PFSK-1 (cell line): ENCODE results near the gene TIGD1.

Experiments
- FOXP2 ChIP-seq: optimal IDR thresholded peaks from 2 replicates; pipeline ENCODE3; 2011; ENCODE audit warnings: borderline replicate concordance, control low read depth, inconsistent platforms; ENCODE audit not compliant: insufficient read depth; ENCODE audit errors: extremely low read length, extremely low read depth
- POLR2AphosphoS5 ChIP-seq: IDR thresholded peaks from 2 replicates; pipeline ENCODE4 v1.6.1; 2012; ENCODE audit warnings: low read depth, mild to moderate bottlenecking, control low read depth, low read length, moderate library complexity
- SIN3A ChIP-seq: IDR thresholded peaks from 2 replicates; pipeline ENCODE4 v1.6.1; 2012; ENCODE audit warnings: mild to moderate bottlenecking, low read length, moderate library complexity, borderline replicate concordance; ENCODE audit not compliant: insufficient read depth
- TAF1 ChIP-seq: IDR thresholded peaks from 2 replicates; pipeline ENCODE4 v1.6.1; 2012; ENCODE audit warnings: low read length, control low read depth, borderline replicate concordance; ENCODE audit not compliant: insufficient read depth
- TF ChIP-seq, protein P1 (sequence below), 2 experiments: IDR thresholded peaks; 2 replicates each; pipeline versions ENCODE4 v1.6.1 to v1.8.0; 2011 to 2012; ENCODE audit warnings: low read depth in 2 of 2, low read length in 2 of 2, control low read depth in 1 of 2, inconsistent platforms in 1 of 2, mild to moderate bottlenecking in 1 of 2, moderate library complexity in 1 of 2; ENCODE audit not compliant: insufficient read depth in 1 of 2

Gene TIGD1

GRCh38 chr2:232513353-232513752, 37.0 kb downstream of the TIGD1 start:
- TF ChIP-seq POLR2AphosphoS5 (no peak), TAF1 (no peak), FOXP2 (no peak), SIN3A (no peak)
- TF ChIP-seq, protein P1, sequence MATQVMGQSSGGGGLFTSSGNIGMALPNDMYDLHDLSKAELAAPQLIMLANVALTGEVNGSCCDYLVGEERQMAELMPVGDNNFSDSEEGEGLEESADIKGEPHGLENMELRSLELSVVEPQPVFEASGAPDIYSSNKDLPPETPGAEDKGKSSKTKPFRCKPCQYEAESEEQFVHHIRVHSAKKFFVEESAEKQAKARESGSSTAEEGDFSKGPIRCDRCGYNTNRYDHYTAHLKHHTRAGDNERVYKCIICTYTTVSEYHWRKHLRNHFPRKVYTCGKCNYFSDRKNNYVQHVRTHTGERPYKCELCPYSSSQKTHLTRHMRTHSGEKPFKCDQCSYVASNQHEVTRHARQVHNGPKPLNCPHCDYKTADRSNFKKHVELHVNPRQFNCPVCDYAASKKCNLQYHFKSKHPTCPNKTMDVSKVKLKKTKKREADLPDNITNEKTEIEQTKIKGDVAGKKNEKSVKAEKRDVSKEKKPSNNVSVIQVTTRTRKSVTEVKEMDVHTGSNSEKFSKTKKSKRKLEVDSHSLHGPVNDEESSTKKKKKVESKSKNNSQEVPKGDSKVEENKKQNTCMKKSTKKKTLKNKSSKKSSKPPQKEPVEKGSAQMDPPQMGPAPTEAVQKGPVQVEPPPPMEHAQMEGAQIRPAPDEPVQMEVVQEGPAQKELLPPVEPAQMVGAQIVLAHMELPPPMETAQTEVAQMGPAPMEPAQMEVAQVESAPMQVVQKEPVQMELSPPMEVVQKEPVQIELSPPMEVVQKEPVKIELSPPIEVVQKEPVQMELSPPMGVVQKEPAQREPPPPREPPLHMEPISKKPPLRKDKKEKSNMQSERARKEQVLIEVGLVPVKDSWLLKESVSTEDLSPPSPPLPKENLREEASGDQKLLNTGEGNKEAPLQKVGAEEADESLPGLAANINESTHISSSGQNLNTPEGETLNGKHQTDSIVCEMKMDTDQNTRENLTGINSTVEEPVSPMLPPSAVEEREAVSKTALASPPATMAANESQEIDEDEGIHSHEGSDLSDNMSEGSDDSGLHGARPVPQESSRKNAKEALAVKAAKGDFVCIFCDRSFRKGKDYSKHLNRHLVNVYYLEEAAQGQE (IDR thresholded peaks at IDR 0.05; ENCODE audit: insufficient read depth in 1 of 2, low read depth in 2 of 2, low read length in 2 of 2) = no peak

DNA sequence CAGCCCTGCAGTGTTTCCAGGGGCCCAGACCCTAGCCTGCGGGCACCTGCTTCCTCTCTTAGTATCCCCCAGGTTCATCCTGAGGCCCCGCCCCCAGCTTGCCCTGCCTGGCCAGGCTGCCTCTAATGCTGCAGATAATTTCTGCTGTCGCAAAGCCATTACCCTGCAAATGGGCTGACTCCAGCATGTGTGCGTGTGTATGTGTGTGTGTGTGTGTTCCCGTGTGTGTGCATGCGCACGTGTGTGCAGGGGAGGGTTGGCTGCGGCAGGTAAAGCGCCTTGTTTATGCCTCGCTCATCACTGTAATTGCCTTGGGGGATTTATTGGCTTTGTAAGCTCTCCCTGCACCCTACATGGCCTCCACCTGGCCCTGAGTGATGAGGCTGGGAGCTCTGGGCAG, 37.8 kb downstream of the TIGD1 start:
- TF ChIP-seq POLR2AphosphoS5 = no peak
- no peak for TF ChIP-seq FOXP2
- no peak for TF ChIP-seq TAF1
- TF ChIP-seq SIN3A = no peak
- TF ChIP-seq, protein P1 (IDR thresholded peaks at IDR 0.05; ENCODE audit: insufficient read depth in 1 of 2, low read depth in 2 of 2, low read length in 2 of 2) = no peak

- no peak for TF ChIP-seq SIN3A
- TF ChIP-seq, protein P1 (IDR thresholded peaks at IDR 0.05; ENCODE audit: insufficient read depth in 1 of 2, low read depth in 2 of 2, low read length in 2 of 2) = no peak
- TF ChIP-seq POLR2AphosphoS5 = no peak
- TF ChIP-seq FOXP2 = no peak
- no peak for TF ChIP-seq TAF1
Measured at GRCh38 chr2:232511336-232511890, 38.9 kb downstream of the TIGD1 start.

- no peak for TF ChIP-seq SIN3A
- no peak for TF ChIP-seq TAF1
- TF ChIP-seq FOXP2 = no peak
- TF ChIP-seq, protein P1 (IDR thresholded peaks at IDR 0.05; ENCODE audit: insufficient read depth in 1 of 2, low read depth in 2 of 2, low read length in 2 of 2) = no peak
- no peak for TF ChIP-seq POLR2AphosphoS5
Measured at GRCh38 chr2:232508251-232508650, 42.1 kb downstream of the TIGD1 start.
